ENCODE data around the gene ZNF212.

- TF ChIP-seq CTCF (tag by site-specific recombination; IDR thresholded peaks at IDR 0.05), result no peak
- no peak for TF ChIP-seq ZNF623 (tag by site-specific recombination; IDR thresholded peaks at IDR 0.05)
- TF ChIP-seq ZNF658 (tag by site-specific recombination; IDR thresholded peaks at IDR 0.05), result no peak
- TF ChIP-seq KLF16 (tag by site-specific recombination; IDR thresholded peaks at IDR 0.05), result no peak
- no peak for TF ChIP-seq ZNF624 (tag by site-specific recombination; IDR thresholded peaks at IDR 0.05)
- TF ChIP-seq ZNF202 (tag by site-specific recombination; IDR thresholded peaks at IDR 0.05; ENCODE audit: borderline replicate concordance), result no peak
Observed at GRCh38 chr7:149267733-149268132, 28.3 kb downstream of the ZNF212 start.

All from HEK293 (cell line).